ENCODE measurements around the gene COG1. TPM values are rescaled to one million over a fixed set of nuclear protein-coding genes. Genes with fewer than 3 reads are reported as not detected.
A peak's percentile ranks its signal among the peaks of the same experiment; 100 is the strongest.

The COG1 gene
- total RNA-seq, 1 experiment from 2014 or later = 34.9 TPM

- DNase-seq (ENCODE audit: low read depth) = no peak
These were observed 33.8 kb downstream of the COG1 start for GRCh38 chr17:73226556-73227172.

- no peak for DNase-seq (ENCODE audit: low read depth)
These were observed 34.5 kb downstream of the COG1 start for GRCh38 chr17:73227379-73227778.

- no peak for DNase-seq (ENCODE audit: low read depth)
These were observed 35.1 kb downstream of the COG1 start for GRCh38 chr17:73227944-73228343.

- DNase-seq (ENCODE audit: low read depth) = peak; percentile 76
These were observed 35.9 kb downstream of the COG1 start for GRCh38 chr17:73228748-73229236.

GRCh38 chr17:73230088-73230487 lies 37.2 kb downstream of the COG1 start:
- DNase-seq (ENCODE audit: low read depth) = no peak

GRCh38 chr17:73231395-73231794 lies 38.5 kb downstream of the COG1 start:
- DNase-seq (ENCODE audit: low read depth) = peak; percentile 7

GRCh38 chr17:73231841-73232586 lies 39.2 kb downstream of the COG1 start:
- DNase-seq (ENCODE audit: low read depth) = peak; percentile 92

GRCh38 chr17:73232587-73233373 lies 39.9 kb downstream of the COG1 start:
- DNase-seq (ENCODE audit: low read depth) = peak; percentile 8

- DNase-seq (ENCODE audit: low read depth) = no peak
These were observed 41.9 kb downstream of the COG1 start for GRCh38 chr17:73234736-73235135.

GRCh38 chr17:73237714-73238113 lies 44.9 kb downstream of the COG1 start:
- no peak for DNase-seq (ENCODE audit: low read depth)

- DNase-seq (ENCODE audit: low read depth) = no peak
These were observed 47.7 kb downstream of the COG1 start for GRCh38 chr17:73240561-73240960.

- DNase-seq (ENCODE audit: low read depth) = no peak
These were observed 54.9 kb downstream of the COG1 start for GRCh38 chr17:73247726-73248125.

- DNase-seq (ENCODE audit: low read depth) = no peak
These were observed 55.7 kb downstream of the COG1 start for GRCh38 chr17:73248532-73248931.

- no peak for DNase-seq (ENCODE audit: low read depth)
These were observed 56.8 kb downstream of the COG1 start for GRCh38 chr17:73249700-73250099.

- DNase-seq (ENCODE audit: low read depth) = no peak
These were observed 58.2 kb downstream of the COG1 start for GRCh38 chr17:73250851-73251640.

- DNase-seq (ENCODE audit: low read depth) = no peak
These were observed 59.0 kb downstream of the COG1 start for GRCh38 chr17:73251871-73252270.

GRCh38 chr17:73255671-73256181 lies 62.9 kb downstream of the COG1 start:
- peak; percentile 62 for DNase-seq (ENCODE audit: low read depth)

GRCh38 chr17:73256220-73256619 lies 63.4 kb downstream of the COG1 start:
- no peak for DNase-seq (ENCODE audit: low read depth)

GRCh38 chr17:73257516-73257915 lies 64.7 kb downstream of the COG1 start:
- DNase-seq (ENCODE audit: low read depth) = no peak
